SJCRH30 (cell line): ENCODE results near the gene ATP13A3. TPM values are rescaled to one million over a fixed set of nuclear protein-coding genes. Genes with fewer than 3 reads are reported as not detected.
"Not testable (repeated sequence)": the region's sequence is repeated elsewhere in the genome, so short reads cannot be mapped to it uniquely, and the experiment has no call there.

Source experiments
- DNase-seq, 2 experiments: peaks; one replicate each; pipeline ENCODE4 v3.0.0-alpha.2; 2015 to 2020
- H3K27ac ChIP-seq: fragments of 250-450 bp; sonication (Bioruptor Pico); 2 replicates; pipeline ENCODE4 v1.5.1; 2020; ENCODE audit warnings: mild to moderate bottlenecking, moderate library complexity
- H3K27me3 ChIP-seq: fragments of 250-450 bp; sonication (Bioruptor Pico); 2 replicates; pipeline ENCODE4 v1.5.1; 2020; ENCODE audit warnings: mild to moderate bottlenecking, moderate library complexity
- H3K36me3 ChIP-seq: fragments of 250-450 bp; sonication (Bioruptor Pico); 2 replicates; pipeline ENCODE4 v1.5.1; 2020; ENCODE audit warnings: mild to moderate bottlenecking, moderate library complexity
- H3K4me1 ChIP-seq: fragments of 250-450 bp; sonication (Bioruptor Pico); 2 replicates; pipeline ENCODE4 v1.5.1; 2020; ENCODE audit warnings: mild to moderate bottlenecking, moderate library complexity
- H3K4me3 ChIP-seq: fragments of 250-450 bp; sonication (Bioruptor Pico); 2 replicates; pipeline ENCODE4 v1.5.1; 2020; ENCODE audit warnings: mild to moderate bottlenecking, moderate library complexity
- H3K9me3 ChIP-seq: fragments of 250-450 bp; sonication (Bioruptor Pico); replicated peaks from 2 replicates; pipeline ENCODE4 v1.5.1; 2020; ENCODE audit warnings: mild to moderate bottlenecking, moderate library complexity
- total RNA-seq: library from RNA; depleted of rRNA; stranded (reverse); fragments of >200 nt; shearing (Covaris generic); gene quantifications from 2 replicates; pipeline ENCODE4 v1.2.3, GENCODE V29; 2014

ATP13A3 gene
- total RNA-seq, 1 experiment from 2014 or later, result 155 TPM

- H3K36me3 ChIP-seq, result no peaks in the 10 kb centered on the region
- DNase-seq, result no peak
- H3K9me3 ChIP-seq, result no peaks in the 10 kb centered on the region
- H3K27me3 ChIP-seq, result no peaks in the 10 kb centered on the region
- no peak overlapping the region for H3K27ac ChIP-seq
- peaks cover 18% of the 10 kb centered on the region for H3K4me1 ChIP-seq
- H3K4me3 ChIP-seq, result no peak overlapping the region
Measured at GRCh38 chr3:194508491-194509453, 22.0 kb upstream of the ATP13A3 start.

- Histone ChIP-seq H3K36me3 (no peaks in the 10 kb centered on the region), H3K9me3 (no peaks in the 10 kb centered on the region), H3K27me3 (no peaks in the 10 kb centered on the region), H3K4me3 (no peak overlapping the region), H3K4me1 (peaks cover 29% of the 10 kb centered on the region), H3K27ac (no peak overlapping the region)
- DNase-seq, result no peak
Measured at GRCh38 chr3:194507571-194507970, 20.8 kb upstream of the ATP13A3 start.

GRCh38 chr3:194505791-194506415, 19.1 kb upstream of the ATP13A3 start:
- peaks cover 29% of the 10 kb centered on the region for H3K4me1 ChIP-seq
- H3K36me3 ChIP-seq, result no peaks in the 10 kb centered on the region
- H3K27me3 ChIP-seq, result no peaks in the 10 kb centered on the region
- H3K4me3 ChIP-seq, result no peak overlapping the region; the same call in 1 of the 2 replicates
- no peak for DNase-seq
- H3K27ac ChIP-seq, result no peak overlapping the region
- no peaks in the 10 kb centered on the region for H3K9me3 ChIP-seq

GRCh38 chr3:194504861-194505260, 18.1 kb upstream of the ATP13A3 start:
- DNase-seq, result no peak
- Histone ChIP-seq H3K4me3 (no peak overlapping the region), H3K4me1 (peaks cover 29% of the 10 kb centered on the region), H3K9me3 (no peaks in the 10 kb centered on the region), H3K27me3 (no peaks in the 10 kb centered on the region), H3K27ac (no peak overlapping the region), H3K36me3 (no peaks in the 10 kb centered on the region)

GRCh38 chr3:194504146-194504545, 17.3 kb upstream of the ATP13A3 start:
- H3K9me3 ChIP-seq, result no peaks in the 10 kb centered on the region

GRCh38 chr3:194503081-194503531, 16.3 kb upstream of the ATP13A3 start:
- Histone ChIP-seq H3K27me3 (no peaks in the 10 kb centered on the region), H3K4me1 (peaks cover 24% of the 10 kb centered on the region)
- DNase-seq, result peak in 1 of 2 experiments; percentile 65

More at GRCh38 chr3:194504146-194504545, 17.3 kb upstream of the ATP13A3 start:
- peaks cover 29% of the 10 kb centered on the region for H3K4me1 ChIP-seq
- H3K36me3 ChIP-seq, result no peaks in the 10 kb centered on the region
- H3K27me3 ChIP-seq, result no peaks in the 10 kb centered on the region
- DNase-seq, result no peak
- H3K27ac ChIP-seq, result no peak overlapping the region
- no peak overlapping the region for H3K4me3 ChIP-seq

GRCh38 chr3:194500198-194500597, 13.4 kb upstream of the ATP13A3 start:
- Histone ChIP-seq H3K36me3 (no peaks in the 10 kb centered on the region), H3K27me3 (no peaks in the 10 kb centered on the region), H3K27ac (no peak overlapping the region), H3K4me3 (no peak overlapping the region), H3K4me1 (peaks cover 33% of the 10 kb centered on the region), H3K9me3 (no peaks in the 10 kb centered on the region)
- no peak for DNase-seq

More at GRCh38 chr3:194503081-194503531, 16.3 kb upstream of the ATP13A3 start:
- H3K36me3 ChIP-seq, result no peaks in the 10 kb centered on the region
- no peak overlapping the region for H3K4me3 ChIP-seq
- no peaks in the 10 kb centered on the region for H3K9me3 ChIP-seq
- no peak overlapping the region for H3K27ac ChIP-seq

- peaks cover 33% of the 10 kb centered on the region for H3K4me1 ChIP-seq
- not testable (repeated sequence) for H3K9me3 ChIP-seq, H3K27ac ChIP-seq, H3K27me3 ChIP-seq, DNase-seq, H3K36me3 ChIP-seq, H3K4me3 ChIP-seq
Measured at GRCh38 chr3:194499516-194499915, 12.7 kb upstream of the ATP13A3 start.

GRCh38 chr3:194497799-194498575, 11.2 kb upstream of the ATP13A3 start:
- peaks cover 29% of the 10 kb centered on the region for H3K4me1 ChIP-seq
- no peak overlapping the region for H3K4me3 ChIP-seq
- H3K9me3 ChIP-seq, result no peaks in the 10 kb centered on the region
- no peaks in the 10 kb centered on the region for H3K36me3 ChIP-seq
- peak; percentile 24 to 47 for DNase-seq
- H3K27ac ChIP-seq, result no peak overlapping the region
- H3K27me3 ChIP-seq, result no peaks in the 10 kb centered on the region

GRCh38 chr3:194496217-194496919, 9.6 kb upstream of the ATP13A3 start:
- Histone ChIP-seq H3K4me3 (no peak overlapping the region), H3K27ac (no peak overlapping the region), H3K27me3 (no peaks in the 10 kb centered on the region), H3K36me3 (no peaks in the 10 kb centered on the region), H3K4me1 (peaks cover 27% of the 10 kb centered on the region), H3K9me3 (no peaks in the 10 kb centered on the region)
- no peak for DNase-seq

- Histone ChIP-seq H3K27ac (no peak overlapping the region), H3K4me1 (peaks cover 27% of the 10 kb centered on the region), H3K9me3 (no peaks in the 10 kb centered on the region), H3K4me3 (no peak overlapping the region), H3K36me3 (no peaks in the 10 kb centered on the region), H3K27me3 (no peaks in the 10 kb centered on the region)
- no peak for DNase-seq
Measured at GRCh38 chr3:194494951-194495374, 8.2 kb upstream of the ATP13A3 start.

GRCh38 chr3:194493995-194494927, 7.5 kb upstream of the ATP13A3 start:
- H3K4me1 ChIP-seq, result peaks cover 30% of the 10 kb centered on the region
- not testable (repeated sequence) for H3K27ac ChIP-seq, H3K9me3 ChIP-seq, H3K36me3 ChIP-seq, DNase-seq, H3K27me3 ChIP-seq, H3K4me3 ChIP-seq

GRCh38 chr3:194492001-194492400, 5.2 kb upstream of the ATP13A3 start:
- DNase-seq, result no peak
- Histone ChIP-seq H3K36me3 (no peaks in the 10 kb centered on the region), H3K4me1 (peaks cover 20% of the 10 kb centered on the region), H3K27ac (no peak overlapping the region), H3K4me3 (no peak overlapping the region), H3K27me3 (no peaks in the 10 kb centered on the region), H3K9me3 (no peaks in the 10 kb centered on the region)
